CD4-positive, alpha-beta T cell (primary cell): ENCODE measurements around the gene ZNF827. TPM values are rescaled to one million over a fixed set of nuclear protein-coding genes. Genes with fewer than 3 reads are reported as not detected.

Source experiments
- ATAC-seq: fragments of 200-7000 bp; cut with Tn5 transposase; one replicate; pipeline ENCODE4 v1.10.0; 2022; ENCODE audit warnings: mild to moderate bottlenecking; ENCODE audit not compliant: poor library complexity
- CTCF ChIA-PET: fragments of 350-600 bp; sonication (Branson Sonifier 250); formaldehyde crosslinking; loops from one replicate; lab custom pipeline; 2021; ENCODE audit warnings: antibody characterized with exemption, inconsistent platforms; lab: Charles Lee
- POLR2A ChIA-PET: fragments of 350-600 bp; sonication (Branson Sonifier 250); formaldehyde crosslinking; loops from one replicate; lab custom pipeline; 2021; ENCODE audit warnings: antibody characterized with exemption, inconsistent platforms; lab: Charles Lee
- DNase-seq, 14 experiments: peaks; one replicate each; pipeline ENCODE4 v3.0.0-alpha.2; 2013 to 2020; ENCODE audit warnings: mixed read lengths in 2 of 14
- H3K27ac ChIP-seq, 2 donors: one replicate each; pipeline versions ENCODE4 v1.5.1 to v1.7.0; 2013; ENCODE audit warnings: low read length in 2 of 2, low read depth in 1 of 2, mild to moderate bottlenecking in 1 of 2
- H3K27me3 ChIP-seq, 2 experiments: 1 replicate in 1 of 2; 2 replicates in 1 of 2; pipeline versions ENCODE4 v1.6.1 to v1.7.0; 2013; ENCODE audit warnings: low read length in 2 of 2, control low read depth in 1 of 2, mild to moderate bottlenecking in 1 of 2, moderate library complexity in 1 of 2; ENCODE audit not compliant: insufficient read depth in 2 of 2, control insufficient read depth in 1 of 2
- H3K36me3 ChIP-seq: one replicate; pipeline ENCODE4 v1.6.1; 2013; ENCODE audit warnings: low read length, control low read depth; ENCODE audit not compliant: insufficient read depth
- H3K4me1 ChIP-seq: one replicate; pipeline ENCODE4 v1.6.1; 2013; ENCODE audit warnings: low read length, control low read depth; ENCODE audit not compliant: insufficient read depth
- H3K4me3 ChIP-seq: one replicate; pipeline ENCODE4 v1.5.1; 2013; ENCODE audit warnings: mild to moderate bottlenecking, low read length, moderate library complexity
- H3K9me3 ChIP-seq, 2 experiments: 1 replicate in 1 of 2; 2 replicates in 1 of 2; pipeline versions ENCODE4 v1.6.1 to v1.7.0; 2013; ENCODE audit warnings: low read length in 2 of 2, mild to moderate bottlenecking in 2 of 2, control low read depth in 1 of 2, moderate library complexity in 1 of 2; ENCODE audit not compliant: control insufficient read depth in 1 of 2, insufficient read depth in 1 of 2
- H3K27ac Mint-ChIP-seq: one replicate; pipeline ENCODE4 v1.8.0; 2020; ENCODE audit warnings: mixed read lengths
- H3K27me3 Mint-ChIP-seq: one replicate; pipeline ENCODE4 v1.8.0; 2021; ENCODE audit warnings: mixed read lengths
- H3K36me3 Mint-ChIP-seq: one replicate; pipeline ENCODE4 v1.8.0; 2021; ENCODE audit warnings: low read depth, mixed read lengths
- H3K4me1 Mint-ChIP-seq: one replicate; pipeline ENCODE4 v1.8.0; 2021; ENCODE audit warnings: low read depth, mixed read lengths
- H3K4me3 Mint-ChIP-seq: one replicate; pipeline ENCODE4 v1.8.0; 2020; ENCODE audit warnings: mild to moderate bottlenecking, mixed read lengths
- H3K9me3 Mint-ChIP-seq: one replicate; pipeline ENCODE4 v1.8.0; 2020; ENCODE audit warnings: mixed read lengths
- CTCF ChIP-seq: fragments of 200-600 bp; IDR thresholded peaks from one replicate; pipeline ENCODE4 v1.8.0; 2022; ENCODE audit warnings: antibody characterized with exemption, mild to moderate bottlenecking
- intact Hi-C, 2 experiments: fragments of 100-400 bp; cut with DNase I in 1 of 2; cut with micrococcal nuclease in 1 of 2; formaldehyde crosslinking; loops; one replicate each; pipeline versions ENCODE4 v1.15.1 to v1.9.0; 2023 to 2025; cut with DNase I, micrococcal nuclease
- total RNA-seq, 174 experiments: library from RNA in 2 of 174; stranded (reverse) in 2 of 174; gene quantifications; one replicate each; pipeline ENCODE4 v1.2.3 and lab custom pipeline; 2021 to 2026

ZNF827 gene
- total RNA-seq, 2 experiments from 2014 or later: 13.7 to 14.3 TPM

GRCh38 chr4:145951931-145952330 lies 13.3 kb upstream of the ZNF827 start:
- Histone ChIP-seq H3K9me3 (no peaks in the 10 kb centered on the region), H3K27ac (no peak overlapping the region), H3K36me3 (no peaks in the 10 kb centered on the region), H3K27me3 (no peaks in the 10 kb centered on the region), H3K4me3 (no peak overlapping the region), H3K4me1 (no peaks in the 10 kb centered on the region)
- POLR2A ChIA-PET: interaction anchor here (1.5 kb wide), 1 partner anchor 13 kb away, joined by 4 read pairs; the partner anchor contains the start of gene ZNF827
- ATAC-seq (no peak), DNase-seq (no peak)
- peaks cover 24% of the 10 kb centered on the region for H3K27me3 Mint-ChIP-seq
- no peak for TF ChIP-seq CTCF
- H3K27ac Mint-ChIP-seq: no peak overlapping the region
- no peaks in the 10 kb centered on the region for H3K9me3 Mint-ChIP-seq
- H3K4me1 Mint-ChIP-seq: no peaks in the 10 kb centered on the region
- no peak overlapping the region for H3K4me3 Mint-ChIP-seq
- CTCF ChIA-PET: no interaction called here
- intact Hi-C loops: loop anchor here in 1 of 2 experiments (10.0 kb wide), 1 partner anchor 1143 kb away; no protein-coding TSS in a partner anchor
- H3K36me3 Mint-ChIP-seq: no peaks in the 10 kb centered on the region

DNA sequence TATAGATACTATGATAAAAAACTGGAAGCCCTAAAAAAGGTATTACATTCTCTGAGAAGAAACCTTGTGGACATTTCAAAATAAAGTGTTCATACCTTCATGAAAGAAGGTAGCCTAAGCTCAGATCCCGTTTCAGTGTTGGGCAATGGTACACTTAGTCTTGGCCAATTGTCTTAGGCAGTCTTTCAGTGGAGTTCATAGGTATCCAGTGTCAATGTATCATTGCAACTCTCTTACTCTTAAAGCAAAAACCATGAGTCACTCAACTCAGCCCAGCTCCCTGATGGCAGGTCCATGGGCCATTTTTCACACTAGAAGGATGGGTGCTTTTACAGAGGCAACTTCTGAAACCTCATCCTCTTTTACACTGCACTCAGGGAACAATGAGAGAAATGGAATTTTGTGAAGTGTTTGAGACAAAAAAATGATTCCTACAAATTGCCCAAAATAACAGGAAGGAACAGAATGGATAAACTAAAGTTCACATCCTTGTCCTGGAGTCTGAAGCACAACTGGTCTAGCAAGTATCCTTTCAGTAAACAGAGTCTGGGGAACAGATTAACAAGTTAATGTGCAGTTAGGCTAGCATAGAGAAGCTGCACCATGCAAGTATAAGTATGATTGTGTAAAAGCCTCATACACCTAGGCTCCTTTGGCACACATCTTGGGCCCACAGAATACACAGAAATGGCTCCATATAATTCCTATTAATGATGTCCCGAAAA lies 7.0 kb upstream of the ZNF827 start:
- no peaks in the 10 kb centered on the region for H3K36me3 Mint-ChIP-seq
- CTCF ChIA-PET: interaction anchor here (0.9 kb wide), 1 partner anchor 18 kb away, joined by 3 read pairs; no protein-coding TSS in a partner anchor
- no peak for ATAC-seq

GRCh38 chr4:145944886-145945285 lies 6.3 kb upstream of the ZNF827 start:
- Histone ChIP-seq H3K9me3 (no peaks in the 10 kb centered on the region), H3K4me1 (no peaks in the 10 kb centered on the region), H3K36me3 (no peaks in the 10 kb centered on the region), H3K4me3 (no peak overlapping the region), H3K27ac (no peak overlapping the region), H3K27me3 (no peaks in the 10 kb centered on the region)
- Mint-ChIP-seq H3K4me3 (no peak overlapping the region), H3K9me3 (no peaks in the 10 kb centered on the region), H3K27ac (no peak overlapping the region), H3K36me3 (no peaks in the 10 kb centered on the region), H3K4me1 (no peaks in the 10 kb centered on the region), H3K27me3 (peaks cover 12% of the 10 kb centered on the region)
- POLR2A ChIA-PET: no interaction called here
- no peak for TF ChIP-seq CTCF
- DNase-seq: no peak
- CTCF ChIA-PET: interaction anchor here (0.9 kb wide), 1 partner anchor 17 kb away, joined by 3 read pairs; no protein-coding TSS in a partner anchor
- no peak for ATAC-seq
- intact Hi-C loops: no loop called here

More for the DNA sequence above, 7.0 kb upstream of the ZNF827 start:
- no peaks in the 10 kb centered on the region for H3K9me3 Mint-ChIP-seq
- Histone ChIP-seq H3K27me3 (no peaks in the 10 kb centered on the region), H3K36me3 (no peaks in the 10 kb centered on the region), H3K27ac (no peak overlapping the region), H3K4me1 (no peaks in the 10 kb centered on the region), H3K9me3 (no peaks in the 10 kb centered on the region), H3K4me3 (no peak overlapping the region)
- intact Hi-C loops: no loop called here
- POLR2A ChIA-PET: no interaction called here
- no peaks in the 10 kb centered on the region for H3K4me1 Mint-ChIP-seq
- no peak overlapping the region for H3K27ac Mint-ChIP-seq
- no peak for TF ChIP-seq CTCF
- H3K27me3 Mint-ChIP-seq: peaks cover 19% of the 10 kb centered on the region
- no peak overlapping the region for H3K4me3 Mint-ChIP-seq
- no peak for DNase-seq
